ENCODE results near the gene PRR20A. TPM values are rescaled to one million over a fixed set of nuclear protein-coding genes. Genes with fewer than 3 reads are reported as not detected.

The PRR20A gene
- total RNA-seq, 8 experiments from 2014 or later, result 0.05 to 0.66 (median 0.18) TPM; not detected in 2

Other genes with a start within 250 kb of the PRR20A start
- under 1 TPM in 6 of 8 experiments, not detected in 2; 0.05 to 0.66 (median 0.18) TPM for gene PRR20B, start 6.6 kb downstream of the PRR20A start, total RNA-seq
- gene PRR20C, start 13.1 kb downstream of the PRR20A start, total RNA-seq, result 1 to 10 TPM in 1 of 8 experiments, under 1 TPM in 5, not detected in 2; 0.16 to 1.3 (median 0.39) TPM
- gene PRR20D, start 19.7 kb downstream of the PRR20A start, total RNA-seq, result under 1 TPM in 6 of 8 experiments, not detected in 2; 0.05 to 0.66 (median 0.18) TPM
- under 1 TPM in 6 of 8 experiments, not detected in 2; 0.05 to 0.66 (median 0.18) TPM for gene PRR20E, start 26.3 kb downstream of the PRR20A start, total RNA-seq

Data from motor neuron (in vitro differentiated cells).